HG03066 (cell line): ENCODE measurements around the gene OR51V1.

ENCODE experiments used
- ATAC-seq: cut with Tn5 transposase; IDR thresholded peaks from one replicate; pipeline ENCODE4 v1.9.1; 2021; ENCODE audit warnings: low read depth; ENCODE audit not compliant: unreplicated experiment

OR51V1 gene

GRCh38 chr11:5232176-5232575 is 31.7 kb upstream of the OR51V1 start:
- no peak for ATAC-seq

GRCh38 chr11:5231111-5231510 is 30.6 kb upstream of the OR51V1 start:
- ATAC-seq = no peak

- ATAC-seq = no peak
These were observed 29.8 kb upstream of the OR51V1 start for GRCh38 chr11:5230266-5230665.

GRCh38 chr11:5229796-5230195 is 29.3 kb upstream of the OR51V1 start:
- ATAC-seq = no peak

GRCh38 chr11:5229356-5229755 is 28.9 kb upstream of the OR51V1 start:
- ATAC-seq = no peak

- ATAC-seq = no peak
These were observed 27.6 kb upstream of the OR51V1 start for GRCh38 chr11:5228124-5228523.

- ATAC-seq = no peak
These were observed 27.2 kb upstream of the OR51V1 start for GRCh38 chr11:5227681-5228080.

GRCh38 chr11:5226732-5227310 is 26.3 kb upstream of the OR51V1 start, which contains the start of gene HBB:
Gene HBB, minus strand, starts transcription at chr11:5227071. Its CDS starts 50 bp downstream, at chr11:5227021.
- ATAC-seq = no peak

GRCh38 chr11:5225480-5225871 is 25.0 kb upstream of the OR51V1 start:
- ATAC-seq = no peak

- no peak for ATAC-seq
These were observed 24.3 kb upstream of the OR51V1 start for GRCh38 chr11:5224538-5225479.

- ATAC-seq = no peak
These were observed 23.2 kb upstream of the OR51V1 start for GRCh38 chr11:5223686-5224085.

GRCh38 chr11:5223146-5223545 is 22.7 kb upstream of the OR51V1 start:
- no peak for ATAC-seq

GRCh38 chr11:5210376-5210885 is 9.9 kb upstream of the OR51V1 start:
- no peak for ATAC-seq

GRCh38 chr11:5204787-5205186 is 4.3 kb upstream of the OR51V1 start:
- no peak for ATAC-seq

- no peak for ATAC-seq
These were observed 2.9 kb upstream of the OR51V1 start for GRCh38 chr11:5203366-5203765.

- no peak for ATAC-seq
These were observed 2.2 kb downstream of the OR51V1 start for GRCh38 chr11:5198285-5198684.

GRCh38 chr11:5197536-5197935 is 2.9 kb downstream of the OR51V1 start:
- no peak for ATAC-seq

- no peak for ATAC-seq
These were observed 3.8 kb downstream of the OR51V1 start for GRCh38 chr11:5196731-5197130.

- ATAC-seq = no peak
These were observed 4.4 kb downstream of the OR51V1 start for GRCh38 chr11:5196067-5196466.

GRCh38 chr11:5192738-5193137 is 7.7 kb downstream of the OR51V1 start:
- no peak for ATAC-seq

- no peak for ATAC-seq
These were observed 12.3 kb downstream of the OR51V1 start for GRCh38 chr11:5188201-5188600.
